Lower leg skin (tissue), 4 donors: ENCODE measurements around the gene GRHL1. TPM values are rescaled to one million over a fixed set of nuclear protein-coding genes. Genes with fewer than 3 reads are reported as not detected.

Experiments
- DNase-seq, 2 donors: peaks; one replicate each; pipeline ENCODE4 v3.0.0-alpha.2; 2019; ENCODE audit warnings: low spot score in 2 of 2
- H3K4me3 ChIP-seq: fragments of 200-600 bp; sonication (generic); 2 replicates; pipeline ENCODE4 v1.5.1; 2017; ENCODE audit warnings: mild to moderate bottlenecking, low read depth; ENCODE audit not compliant: poor library complexity, severe bottlenecking
- CTCF ChIP-seq, 3 donors: fragments of 450-650 bp; IDR thresholded peaks; one replicate each; pipeline ENCODE4 v1.5.1; 2016; ENCODE audit warnings: antibody characterized with exemption in 3 of 3, mild to moderate bottlenecking in 3 of 3, moderate library complexity in 2 of 3
- POLR2A ChIP-seq, 2 donors: fragments of 450-650 bp; IDR thresholded peaks; one replicate each; pipeline ENCODE4 v1.6.1; 2016 to 2017; ENCODE audit warnings: antibody characterized with exemption in 2 of 2, mild to moderate bottlenecking in 1 of 2, moderate library complexity in 1 of 2
- WGBS, 2 donors: methylation state at CpG; one replicate each; pipeline ENCODE4 v1.1.5; 2018; 5-methylcytosine and 5-hydroxymethylcytosine counted together
- intact Hi-C: fragments of 100-400 bp; cut with DNase I; formaldehyde crosslinking; loops from one replicate; pipeline ENCODE4 v1.15.0; 2023; ENCODE audit warnings: low total_unique reads
- total RNA-seq, 4 donors: library from RNA; depleted of rRNA; stranded (reverse); fragments of >200 nt; gene quantifications; one replicate each; pipeline ENCODE4 v1.1.0, GENCODE V29; 2016

Gene GRHL1
- total RNA-seq, 4 donors from 2014 or later, result 104 to 134 (median 115) TPM

- TF ChIP-seq CTCF (IDR thresholded peaks at IDR 0.05) (no peak), POLR2A (IDR thresholded peaks at IDR 0.05) (no peak)
- no peak for DNase-seq
- intact Hi-C loops, result no loop called here
- WGBS, 2 donors, result 65 to 74% methylated on average over 3 of the region's 3 CpGs
- H3K4me3 ChIP-seq, result no peak overlapping the region
Observed at GRCh38 chr2:9954136-9954535, 2.6 kb downstream of the GRHL1 start.

DNA sequence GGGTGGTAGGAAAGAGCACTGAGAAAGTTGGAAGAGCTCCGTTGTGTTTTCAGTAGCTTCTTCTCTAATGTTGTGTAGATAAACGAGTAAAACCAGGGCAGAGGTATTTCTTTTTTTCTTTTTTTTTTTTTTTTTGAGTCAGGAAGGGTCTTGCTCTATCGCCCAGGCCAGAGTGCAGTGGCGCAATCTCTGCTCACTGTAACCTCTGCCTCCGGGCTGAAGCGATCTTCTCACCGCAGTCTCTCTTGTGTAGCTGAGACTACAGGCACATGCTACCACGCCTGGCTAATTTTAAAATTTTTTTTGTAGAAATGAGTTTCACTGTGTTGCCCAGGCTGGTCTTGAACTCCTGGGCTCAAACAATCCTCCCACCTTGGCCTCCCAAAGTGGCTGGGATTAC lies 6.6 kb downstream of the GRHL1 start:
- WGBS, 2 donors, result 90 to 91% methylated on average over 8 of the region's 8 CpGs
- H3K4me3 ChIP-seq, result no peak overlapping the region
- intact Hi-C loops, result no loop called here
- TF ChIP-seq POLR2A (IDR thresholded peaks at IDR 0.05) (no peak), CTCF (IDR thresholded peaks at IDR 0.05) (no peak)
- DNase-seq, result no peak

- H3K4me3 ChIP-seq, result no peak overlapping the region
- no peak for TF ChIP-seq CTCF (IDR thresholded peaks at IDR 0.05)
- no peak for TF ChIP-seq POLR2A (IDR thresholded peaks at IDR 0.05)
- DNase-seq, result no peak
- WGBS, 2 donors, result 93 to 95% methylated on average over 3 of the region's 3 CpGs
- intact Hi-C loops, result no loop called here
Observed at GRCh38 chr2:9959262-9959661, 7.8 kb downstream of the GRHL1 start.

DNA sequence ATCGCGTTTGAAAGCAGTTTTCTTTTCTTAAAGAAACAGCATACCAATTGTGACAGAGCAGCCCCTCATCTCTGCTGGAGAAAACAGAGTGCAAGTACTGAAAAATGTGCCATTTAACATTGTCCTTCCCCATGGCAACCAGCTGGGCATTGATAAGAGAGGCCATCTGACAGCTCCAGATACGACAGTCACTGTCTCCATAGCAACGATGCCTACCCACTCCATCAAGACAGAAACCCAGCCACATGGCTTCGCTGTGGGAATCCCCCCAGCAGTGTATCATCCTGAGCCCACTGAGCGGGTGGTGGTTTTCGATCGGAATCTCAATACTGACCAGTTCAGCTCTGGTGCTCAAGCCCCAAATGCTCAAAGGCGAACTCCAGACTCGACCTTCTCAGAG lies 9.5 kb downstream of the GRHL1 start:
- intact Hi-C loops, result no loop called here
- WGBS, 2 donors, result 89 to 90% methylated on average over 10 of the region's 10 CpGs
- H3K4me3 ChIP-seq, result no peak overlapping the region
- no peak for DNase-seq
- TF ChIP-seq POLR2A (IDR thresholded peaks at IDR 0.05) (no peak), CTCF (IDR thresholded peaks at IDR 0.05) (no peak)

- DNase-seq, result no peak
- intact Hi-C loops, result no loop called here
- WGBS, 2 donors, result 68 to 73% methylated on average over 7 of the region's 7 CpGs
Observed at GRCh38 chr2:9964334-9964980, 13.0 kb downstream of the GRHL1 start.

More at GRCh38 chr2:9964334-9964980, 13.0 kb downstream of the GRHL1 start:
- TF ChIP-seq POLR2A (IDR thresholded peaks at IDR 0.05), result no peak
- no peak for TF ChIP-seq CTCF (IDR thresholded peaks at IDR 0.05)
- H3K4me3 ChIP-seq, result no peak overlapping the region
